ENCODE measurements around the gene SKI. TPM values are rescaled to one million over a fixed set of nuclear protein-coding genes. Genes with fewer than 3 reads are reported as not detected.

SKI gene
- total RNA-seq, 1 experiment from 2014 or later: 28.3 TPM

DNA sequence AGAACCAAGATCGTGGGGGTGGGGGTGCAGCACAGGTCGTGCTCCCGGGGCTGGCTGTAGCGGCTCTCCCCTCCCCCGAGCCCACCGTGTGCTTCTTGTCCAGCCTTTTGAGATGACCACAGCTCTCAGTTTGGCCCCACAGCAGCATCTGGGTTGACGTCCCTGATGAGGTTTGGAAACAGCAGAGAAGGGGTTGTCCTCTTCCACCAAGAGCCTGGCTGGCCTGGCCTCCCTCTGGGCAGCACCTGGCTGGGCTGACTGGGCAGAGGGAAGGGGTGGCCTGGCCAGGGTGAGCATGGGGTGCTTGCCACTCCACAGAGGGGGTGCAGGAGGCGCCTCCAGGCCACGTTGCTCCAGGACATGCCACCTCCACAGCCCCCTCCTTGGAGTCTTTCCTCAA is 61.5 kb downstream of the SKI start:
- TF ChIP-seq EZH2 (IDR thresholded peaks at IDR 0.05; ENCODE audit: low read length, unreplicated experiment) (no peak), EZH2phosphoT487 (IDR thresholded peaks at IDR 0.05; ENCODE audit: borderline replicate concordance, low read length) (no peak)
- TF ChIP-seq, protein P1, sequence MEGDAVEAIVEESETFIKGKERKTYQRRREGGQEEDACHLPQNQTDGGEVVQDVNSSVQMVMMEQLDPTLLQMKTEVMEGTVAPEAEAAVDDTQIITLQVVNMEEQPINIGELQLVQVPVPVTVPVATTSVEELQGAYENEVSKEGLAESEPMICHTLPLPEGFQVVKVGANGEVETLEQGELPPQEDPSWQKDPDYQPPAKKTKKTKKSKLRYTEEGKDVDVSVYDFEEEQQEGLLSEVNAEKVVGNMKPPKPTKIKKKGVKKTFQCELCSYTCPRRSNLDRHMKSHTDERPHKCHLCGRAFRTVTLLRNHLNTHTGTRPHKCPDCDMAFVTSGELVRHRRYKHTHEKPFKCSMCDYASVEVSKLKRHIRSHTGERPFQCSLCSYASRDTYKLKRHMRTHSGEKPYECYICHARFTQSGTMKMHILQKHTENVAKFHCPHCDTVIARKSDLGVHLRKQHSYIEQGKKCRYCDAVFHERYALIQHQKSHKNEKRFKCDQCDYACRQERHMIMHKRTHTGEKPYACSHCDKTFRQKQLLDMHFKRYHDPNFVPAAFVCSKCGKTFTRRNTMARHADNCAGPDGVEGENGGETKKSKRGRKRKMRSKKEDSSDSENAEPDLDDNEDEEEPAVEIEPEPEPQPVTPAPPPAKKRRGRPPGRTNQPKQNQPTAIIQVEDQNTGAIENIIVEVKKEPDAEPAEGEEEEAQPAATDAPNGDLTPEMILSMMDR (conservative IDR thresholded peaks at IDR 0.05; ENCODE audit: low read depth, low read length): no peak
- Histone ChIP-seq H3K27ac (ENCODE audit: low read length) (no peak overlapping the region), H3K4me2 (ENCODE audit: low read length) (no peak overlapping the region), H3K9ac (ENCODE audit: low read length) (no peak overlapping the region), H3K27me3 (ENCODE audit: low read length) (no peaks in the 10 kb centered on the region), H3K9me2 (replicated peaks; ENCODE audit: low read length) (no peaks in the 10 kb centered on the region), H3F3A (ENCODE audit: low read length, unreplicated experiment) (no peaks in the 10 kb centered on the region), H3K36me3 (ENCODE audit: low read depth, low read length) (no peaks in the 10 kb centered on the region), H3K4me1 (ENCODE audit: insufficient read depth, low read length) (no peaks in the 10 kb centered on the region), H4K20me1 (ENCODE audit: low read length) (peaks cover 46% of the 10 kb centered on the region), H3K79me2 (ENCODE audit: low read length) (peaks cover 90% of the 10 kb centered on the region), H3K4me3 (ENCODE audit: low read length) (no peak overlapping the region), H2AFZ (ENCODE audit: low read length) (no peak overlapping the region), H3K9me3 (ENCODE audit: low read length) (no peaks in the 10 kb centered on the region)
- intact Hi-C loops (cut with micrococcal nuclease): no loop called here
- ChIA-PET POLR2A (ENCODE audit: unreplicated experiment) (interaction anchor here (0.6 kb wide), 1 partner anchor 90 kb away, joined by 14 read pairs; no protein-coding TSS in a partner anchor), CTCF (no interaction called here)
- DNase-seq (no peak), ATAC-seq (no peak)
- no TSS peak for BruUV-seq (replicated peaks)

DNA sequence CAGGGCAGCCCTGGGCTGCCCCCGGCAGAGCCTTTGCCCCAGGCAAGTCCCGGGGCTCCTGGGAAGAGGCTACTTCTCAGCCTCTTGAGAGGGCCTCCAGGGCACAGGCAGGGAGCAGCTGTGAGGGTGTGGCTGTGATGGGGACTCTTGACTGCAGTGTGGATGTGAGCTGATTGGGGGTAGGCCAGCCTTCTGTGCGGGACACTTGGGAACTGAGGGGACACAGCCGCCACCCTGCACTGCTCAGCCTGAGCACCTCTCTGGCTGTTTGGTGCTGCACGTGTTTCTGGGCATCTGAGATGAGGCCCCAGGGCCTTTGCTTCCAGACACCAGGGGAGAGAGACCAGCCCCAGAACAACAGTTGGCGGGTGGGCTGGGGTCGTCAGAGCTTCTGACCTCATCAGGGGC is 62.1 kb downstream of the SKI start:
- H3K4me2 ChIP-seq (ENCODE audit: low read length): no peak overlapping the region
- ChIA-PET CTCF (no interaction called here), POLR2A (ENCODE audit: unreplicated experiment) (no interaction called here)
- no peak overlapping the region for H3K4me3 ChIP-seq (ENCODE audit: low read length)
- H2AFZ ChIP-seq (ENCODE audit: low read length): no peak overlapping the region
- ATAC-seq (no peak), DNase-seq (no peak)
- intact Hi-C loops (cut with micrococcal nuclease): no loop called here
- H3K79me2 ChIP-seq (ENCODE audit: low read length): peaks cover 90% of the 10 kb centered on the region
- H3K36me3 ChIP-seq (ENCODE audit: low read depth, low read length): no peaks in the 10 kb centered on the region
- H3K4me1 ChIP-seq (ENCODE audit: insufficient read depth, low read length): no peaks in the 10 kb centered on the region
- TF ChIP-seq, protein P1 (conservative IDR thresholded peaks at IDR 0.05; ENCODE audit: low read depth, low read length): no peak
- no peak overlapping the region for H3K27ac ChIP-seq (ENCODE audit: low read length)
- no peaks in the 10 kb centered on the region for H3K9me2 ChIP-seq (replicated peaks; ENCODE audit: low read length)
- no peak overlapping the region for H3K9ac ChIP-seq (ENCODE audit: low read length)
- no peaks in the 10 kb centered on the region for H3F3A ChIP-seq (ENCODE audit: low read length, unreplicated experiment)
- H3K27me3 ChIP-seq (ENCODE audit: low read length): no peaks in the 10 kb centered on the region
- no peaks in the 10 kb centered on the region for H3K9me3 ChIP-seq (ENCODE audit: low read length)
- peaks cover 50% of the 10 kb centered on the region for H4K20me1 ChIP-seq (ENCODE audit: low read length)
- BruUV-seq (replicated peaks): no TSS peak

DNA sequence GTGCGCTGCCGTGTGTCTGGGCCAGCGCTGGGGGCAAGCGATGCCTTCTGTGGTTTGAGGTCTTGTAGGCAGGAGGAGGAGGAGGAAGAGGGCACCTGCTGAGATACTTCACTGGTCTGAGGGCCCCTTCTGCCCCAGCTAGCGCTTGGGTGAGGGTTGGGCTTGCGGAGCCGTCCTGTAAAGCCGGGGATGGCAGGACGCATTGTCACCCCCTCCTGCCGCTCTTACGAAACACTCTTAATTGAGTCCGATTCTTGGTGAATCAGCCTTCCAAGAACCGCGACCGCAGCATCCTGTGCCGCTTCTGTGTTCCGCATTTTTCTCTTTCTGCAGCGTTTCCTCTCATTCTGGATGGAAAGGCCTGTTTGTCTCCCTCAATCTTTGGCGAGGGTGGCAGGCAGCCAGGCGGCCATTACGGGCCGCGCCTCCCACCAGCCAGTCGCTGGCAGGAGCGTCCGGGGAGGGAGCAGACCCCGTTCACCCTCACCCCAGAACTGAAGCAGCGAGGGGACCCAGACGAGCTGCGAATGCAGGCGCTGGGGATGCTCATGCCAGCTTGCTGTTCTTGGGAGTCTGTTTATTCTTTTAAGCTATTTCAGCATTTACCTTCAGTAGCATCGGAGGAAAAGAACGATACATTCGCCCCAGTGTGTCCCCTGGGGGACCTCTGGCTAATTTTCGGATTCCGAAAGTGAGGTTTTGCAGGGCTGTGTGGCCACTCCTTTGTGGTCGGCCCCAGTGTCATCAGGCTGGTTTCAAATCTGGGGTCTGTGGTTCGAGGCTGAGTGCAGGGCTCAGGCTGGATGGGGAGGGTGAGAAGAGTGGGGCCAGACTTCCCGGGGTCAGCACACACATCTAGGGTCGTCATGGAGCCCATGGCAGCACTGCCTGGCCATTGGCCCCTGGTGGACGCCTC is 62.7 kb downstream of the SKI start:
- no peak overlapping the region for H2AFZ ChIP-seq (ENCODE audit: low read length)
- H3K27me3 ChIP-seq (ENCODE audit: low read length): no peaks in the 10 kb centered on the region
- no peaks in the 10 kb centered on the region for H3K9me3 ChIP-seq (ENCODE audit: low read length)
- peaks cover 50% of the 10 kb centered on the region for H4K20me1 ChIP-seq (ENCODE audit: low read length)
- TF ChIP-seq EZH2phosphoT487 (IDR thresholded peaks at IDR 0.05; ENCODE audit: borderline replicate concordance, low read length): no peak
- TF ChIP-seq EZH2 (IDR thresholded peaks at IDR 0.05; ENCODE audit: low read length, unreplicated experiment): no peak
- TF ChIP-seq, protein P1 (conservative IDR thresholded peaks at IDR 0.05; ENCODE audit: low read depth, low read length): no peak
- intact Hi-C loops (cut with micrococcal nuclease): no loop called here
- no peaks in the 10 kb centered on the region for H3K36me3 ChIP-seq (ENCODE audit: low read depth, low read length)
- no peak overlapping the region for H3K27ac ChIP-seq (ENCODE audit: low read length)
- H3K79me2 ChIP-seq (ENCODE audit: low read length): peaks cover 97% of the 10 kb centered on the region
- H3F3A ChIP-seq (ENCODE audit: low read length, unreplicated experiment): no peaks in the 10 kb centered on the region
- DNase-seq: no peak
- ATAC-seq: no peak
- ChIA-PET CTCF (no interaction called here), POLR2A (ENCODE audit: unreplicated experiment) (no interaction called here)
- H3K9ac ChIP-seq (ENCODE audit: low read length): no peak overlapping the region
- no peaks in the 10 kb centered on the region for H3K4me1 ChIP-seq (ENCODE audit: insufficient read depth, low read length)
- no TSS peak for BruUV-seq (replicated peaks)
- no peak overlapping the region for H3K4me3 ChIP-seq (ENCODE audit: low read length)
- H3K9me2 ChIP-seq (replicated peaks; ENCODE audit: low read length): no peaks in the 10 kb centered on the region
- H3K4me2 ChIP-seq (ENCODE audit: low read length): no peak overlapping the region
